HEK293 (cell line): ENCODE measurements around the gene OOSP1.

Experiments used
- CTCF ChIP-seq: fragments of 450-650 bp; formaldehyde crosslinking; IDR thresholded peaks from 2 replicates; pipeline ENCODE4 v1.5.1; 2016; ENCODE audit warnings: missing biosample characterization, missing genetic modification characterization
- MZF1 ChIP-seq: fragments of 450-650 bp; formaldehyde crosslinking; IDR thresholded peaks from 2 replicates; pipeline ENCODE4 v1.5.1; 2017; ENCODE audit warnings: missing biosample characterization, missing genetic modification characterization, borderline replicate concordance
- PATZ1 ChIP-seq: fragments of 450-650 bp; formaldehyde crosslinking; IDR thresholded peaks from 2 replicates; pipeline ENCODE4 v1.5.1; 2016; ENCODE audit warnings: missing biosample characterization, missing genetic modification characterization
- REST ChIP-seq: fragments of 450-650 bp; formaldehyde crosslinking; IDR thresholded peaks from 2 replicates; pipeline ENCODE4 v1.5.1; 2016; ENCODE audit warnings: missing biosample characterization, missing genetic modification characterization
- TRIM28 ChIP-seq: IDR thresholded peaks from 2 replicates; pipeline ENCODE4 v1.6.1; 2011; ENCODE audit warnings: low read length, control low read depth, borderline replicate concordance
- ZNF148 ChIP-seq: fragments of 450-650 bp; formaldehyde crosslinking; IDR thresholded peaks from 2 replicates; pipeline ENCODE4 v1.5.0; 2017; ENCODE audit warnings: missing biosample characterization, missing genetic modification characterization, borderline replicate concordance
- ZNF391 ChIP-seq: fragments of 450-650 bp; formaldehyde crosslinking; IDR thresholded peaks from 2 replicates; pipeline ENCODE4 v1.5.1; 2016; ENCODE audit warnings: low read depth, missing biosample characterization, missing genetic modification characterization, borderline replicate concordance
- ZNF747 ChIP-seq: fragments of 450-650 bp; formaldehyde crosslinking; IDR thresholded peaks from 2 replicates; pipeline ENCODE4 v1.5.1; 2016; ENCODE audit warnings: missing biosample characterization, missing genetic modification characterization
- ZNF776 ChIP-seq: fragments of 450-650 bp; formaldehyde crosslinking; IDR thresholded peaks from 2 replicates; pipeline ENCODE4 v1.5.0; 2017; ENCODE audit warnings: missing biosample characterization, missing genetic modification characterization, borderline replicate concordance
- ZSCAN23 ChIP-seq: fragments of 450-650 bp; formaldehyde crosslinking; IDR thresholded peaks from 2 replicates; pipeline ENCODE4 v1.5.1; 2016; ENCODE audit warnings: missing biosample characterization, missing genetic modification characterization

GRCh38 chr11:59981106-59981770, 43.0 kb downstream of the OOSP1 start:
- no peak for TF ChIP-seq ZNF776
- TF ChIP-seq PATZ1: no peak
- TF ChIP-seq CTCF (tag by site-specific recombination): no peak
- TF ChIP-seq MZF1 (tag by site-specific recombination): no peak
- TF ChIP-seq REST: no peak
- TF ChIP-seq ZNF747 (tag by site-specific recombination): no peak
- TF ChIP-seq ZSCAN23: no peak
- TF ChIP-seq ZNF391: no peak
- TF ChIP-seq TRIM28: no peak
- no peak for TF ChIP-seq ZNF148 (tag by site-specific recombination)
